Endothelial cell of umbilical vein (primary cell): ENCODE measurements around the gene CSK.

Experiments
- CTCF ChIP-seq, 2 donors: IDR thresholded peaks; 1 replicate in 1 of 2; 2 replicates in 1 of 2; pipeline ENCODE4 v1.5.1; 2011; ENCODE audit warnings: low read length in 2 of 2, mild to moderate bottlenecking in 2 of 2, moderate library complexity in 2 of 2, control low read depth in 1 of 2, inconsistent platforms in 1 of 2, low read depth in 1 of 2; ENCODE audit not compliant: insufficient read depth in 1 of 2; ENCODE audit errors: extremely low read depth in 1 of 2
- EZH2 ChIP-seq: IDR thresholded peaks from 2 replicates; pipeline ENCODE4 v1.6.1; 2012; ENCODE audit warnings: borderline replicate concordance, low read depth, mild to moderate bottlenecking, moderate library complexity, low read length, inconsistent platforms; ENCODE audit not compliant: severe bottlenecking
- POLR2A ChIP-seq: IDR thresholded peaks from 2 replicates; pipeline ENCODE4 v1.6.1; 2012; ENCODE audit warnings: low read depth, mild to moderate bottlenecking, control low read depth, low read length

- TF ChIP-seq CTCF (IDR thresholded peaks at IDR 0.05; ENCODE audit: extremely low read depth in 1 of 2, insufficient read depth in 1 of 2, low read depth in 1 of 2, low read length in 2 of 2) (no peak), EZH2 (no peak), POLR2A (no peak)
Observed at GRCh38 chr15:74775132-74775562, 6.7 kb upstream of the CSK start.
